ENCODE results near the gene BTLA.

BTLA gene

DNA sequence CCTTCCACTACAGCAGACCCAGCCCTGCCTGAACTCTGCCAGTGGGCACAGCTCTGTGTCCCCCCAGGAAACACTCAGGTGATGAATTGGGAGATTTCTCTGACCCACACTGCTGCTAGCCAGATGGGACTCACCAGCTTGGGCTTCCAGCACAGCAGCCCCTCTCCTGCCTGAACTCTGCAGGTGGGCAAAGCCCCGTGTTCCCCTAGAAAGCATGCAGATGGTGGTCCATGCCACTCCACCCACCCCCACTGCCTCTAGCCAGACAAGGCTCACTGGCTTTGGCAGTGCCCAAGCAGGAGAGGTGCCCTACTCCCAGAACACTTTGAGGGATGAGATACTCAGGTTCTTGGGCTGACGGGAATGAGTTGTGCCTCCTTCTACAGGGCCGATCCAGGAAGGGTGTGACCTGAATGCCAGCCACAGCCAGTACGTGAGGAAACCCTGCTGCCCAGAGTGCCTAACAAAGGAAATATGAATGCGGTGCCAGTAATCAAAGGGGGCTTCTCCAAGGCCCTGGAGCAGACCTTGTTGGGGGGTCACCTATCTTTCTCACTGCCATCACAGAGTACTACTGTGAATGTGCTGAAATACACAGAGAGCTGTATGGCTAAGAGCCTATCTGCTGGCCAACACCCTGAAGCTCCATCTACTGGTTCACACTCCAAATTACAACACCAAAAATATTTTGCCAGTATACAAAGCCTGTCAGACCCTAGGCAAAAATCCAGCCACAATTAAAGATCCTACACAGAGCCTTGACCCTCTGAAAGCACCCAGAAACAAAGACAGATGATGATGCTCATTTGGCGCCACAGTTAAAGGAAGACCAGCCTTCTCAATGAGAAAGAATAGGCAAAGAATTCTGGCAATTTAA is 61.9 kb downstream of the BTLA start:
- H3K27me3 ChIP-seq (ENCODE audit: low read length): no peaks in the 10 kb centered on the region
- H3K36me3 ChIP-seq (ENCODE audit: low read length): 0 out of 2 replicates have a peak, but pooled peaks cover 2% of the 10 kb centered on the region
- H3K9me2 ChIP-seq (replicated peaks; ENCODE audit: insufficient read depth, low read length): no peaks in the 10 kb centered on the region
- no peak overlapping the region for H3K4me2 ChIP-seq (ENCODE audit: low read depth, low read length, poor library complexity, severe bottlenecking)
- no peak overlapping the region for H3K27ac ChIP-seq (ENCODE audit: low read depth, low read length)
- no peaks in the 10 kb centered on the region for H3F3A ChIP-seq (ENCODE audit: insufficient read depth)
- H2AFZ ChIP-seq (ENCODE audit: low read depth, low read length, severe bottlenecking): peak overlapping the region; percentile 28
- no peaks in the 10 kb centered on the region for H4K20me1 ChIP-seq (ENCODE audit: low read depth, low read length)
- no peak overlapping the region for H3K4me3 ChIP-seq (ENCODE audit: insufficient read depth, low read length, poor library complexity, severe bottlenecking)
- no peaks in the 10 kb centered on the region for H3K79me2 ChIP-seq (ENCODE audit: insufficient read depth, low read length)
- H3K9me3 ChIP-seq (ENCODE audit: insufficient read depth, low read length): no peaks in the 10 kb centered on the region
- TF ChIP-seq, protein P1, sequence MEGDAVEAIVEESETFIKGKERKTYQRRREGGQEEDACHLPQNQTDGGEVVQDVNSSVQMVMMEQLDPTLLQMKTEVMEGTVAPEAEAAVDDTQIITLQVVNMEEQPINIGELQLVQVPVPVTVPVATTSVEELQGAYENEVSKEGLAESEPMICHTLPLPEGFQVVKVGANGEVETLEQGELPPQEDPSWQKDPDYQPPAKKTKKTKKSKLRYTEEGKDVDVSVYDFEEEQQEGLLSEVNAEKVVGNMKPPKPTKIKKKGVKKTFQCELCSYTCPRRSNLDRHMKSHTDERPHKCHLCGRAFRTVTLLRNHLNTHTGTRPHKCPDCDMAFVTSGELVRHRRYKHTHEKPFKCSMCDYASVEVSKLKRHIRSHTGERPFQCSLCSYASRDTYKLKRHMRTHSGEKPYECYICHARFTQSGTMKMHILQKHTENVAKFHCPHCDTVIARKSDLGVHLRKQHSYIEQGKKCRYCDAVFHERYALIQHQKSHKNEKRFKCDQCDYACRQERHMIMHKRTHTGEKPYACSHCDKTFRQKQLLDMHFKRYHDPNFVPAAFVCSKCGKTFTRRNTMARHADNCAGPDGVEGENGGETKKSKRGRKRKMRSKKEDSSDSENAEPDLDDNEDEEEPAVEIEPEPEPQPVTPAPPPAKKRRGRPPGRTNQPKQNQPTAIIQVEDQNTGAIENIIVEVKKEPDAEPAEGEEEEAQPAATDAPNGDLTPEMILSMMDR (IDR thresholded peaks at IDR 0.05; ENCODE audit: insufficient read depth, low read length, poor library complexity, severe bottlenecking): peak; percentile 29
- no peak for TF ChIP-seq EZH2phosphoT487 (conservative IDR thresholded peaks at IDR 0.05; ENCODE audit: low read length)
- no peak overlapping the region for H3K9ac ChIP-seq (ENCODE audit: low read length)

DNA sequence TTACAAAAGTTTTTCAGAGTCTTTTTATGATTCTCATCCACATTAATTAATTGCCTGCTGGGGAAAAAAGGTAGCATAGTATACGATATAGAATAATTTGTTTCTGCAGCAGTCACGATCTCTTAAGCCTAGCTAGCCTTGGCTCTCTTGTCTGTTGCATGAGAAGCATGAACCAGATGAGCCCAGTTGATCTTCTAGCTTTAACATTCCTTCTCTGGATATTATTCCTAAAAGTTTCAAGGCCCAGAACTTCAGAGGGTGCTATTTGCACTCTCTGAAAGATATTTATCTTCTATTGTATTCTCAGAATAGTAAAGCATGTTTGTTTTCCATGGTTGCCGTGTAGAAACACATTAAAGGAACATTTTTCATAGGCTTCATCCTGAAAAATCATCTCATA is 69.3 kb downstream of the BTLA start:
- H3K9me3 ChIP-seq (ENCODE audit: insufficient read depth, low read length): no peaks in the 10 kb centered on the region
- H3K9ac ChIP-seq (ENCODE audit: low read length): no peak overlapping the region
- no peak overlapping the region for H3K4me3 ChIP-seq (ENCODE audit: insufficient read depth, low read length, poor library complexity, severe bottlenecking)
- 0 out of 2 replicates have a peak, but pooled peaks cover 2% of the 10 kb centered on the region for H3K36me3 ChIP-seq (ENCODE audit: low read length)
- H3K4me2 ChIP-seq (ENCODE audit: low read depth, low read length, poor library complexity, severe bottlenecking): no peak overlapping the region
- no peaks in the 10 kb centered on the region for H3K79me2 ChIP-seq (ENCODE audit: insufficient read depth, low read length)
- H3K9me2 ChIP-seq (replicated peaks; ENCODE audit: insufficient read depth, low read length): no peaks in the 10 kb centered on the region
- TF ChIP-seq, protein P1 (IDR thresholded peaks at IDR 0.05; ENCODE audit: insufficient read depth, low read length, poor library complexity, severe bottlenecking): no peak
- TF ChIP-seq EZH2phosphoT487 (conservative IDR thresholded peaks at IDR 0.05; ENCODE audit: low read length): no peak
- no peaks in the 10 kb centered on the region for H3F3A ChIP-seq (ENCODE audit: insufficient read depth)
- H2AFZ ChIP-seq (ENCODE audit: low read depth, low read length, severe bottlenecking): no peak overlapping the region
- no peaks in the 10 kb centered on the region for H3K27me3 ChIP-seq (ENCODE audit: low read length)
- no peaks in the 10 kb centered on the region for H4K20me1 ChIP-seq (ENCODE audit: low read depth, low read length)
- H3K27ac ChIP-seq (ENCODE audit: low read depth, low read length): no peak overlapping the region

DNA sequence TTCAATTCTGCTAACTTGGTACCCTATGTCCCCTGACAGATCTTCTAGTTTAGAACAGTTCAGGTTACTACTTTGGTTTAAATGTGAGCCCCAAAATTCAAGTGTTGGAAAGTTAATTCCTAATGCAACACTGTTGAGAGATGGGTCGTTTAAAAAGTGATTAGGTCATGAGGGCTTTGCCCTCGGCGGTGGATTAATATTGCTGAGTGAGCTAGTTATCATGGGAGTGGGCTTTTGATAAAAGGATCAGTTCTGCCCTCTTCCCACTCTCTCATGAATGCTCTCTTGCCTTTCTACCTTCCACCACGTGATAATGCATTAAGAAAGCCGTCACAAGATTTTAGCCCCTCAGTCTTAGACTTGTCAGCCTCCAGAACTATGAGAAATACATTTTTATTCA is 72.1 kb downstream of the BTLA start:
- Histone ChIP-seq H3K4me2 (ENCODE audit: low read depth, low read length, poor library complexity, severe bottlenecking) (no peak overlapping the region), H3K36me3 (ENCODE audit: low read length) (no peaks in the 10 kb centered on the region), H3F3A (ENCODE audit: insufficient read depth) (no peaks in the 10 kb centered on the region)

More for the DNA sequence above, 72.1 kb downstream of the BTLA start:
- Histone ChIP-seq H3K9ac (ENCODE audit: low read length) (no peak overlapping the region), H4K20me1 (ENCODE audit: low read depth, low read length) (no peaks in the 10 kb centered on the region), H3K27me3 (ENCODE audit: low read length) (no peaks in the 10 kb centered on the region), H3K9me2 (replicated peaks; ENCODE audit: insufficient read depth, low read length) (no peaks in the 10 kb centered on the region), H3K4me3 (ENCODE audit: insufficient read depth, low read length, poor library complexity, severe bottlenecking) (no peak overlapping the region), H3K79me2 (ENCODE audit: insufficient read depth, low read length) (no peaks in the 10 kb centered on the region), H2AFZ (ENCODE audit: low read depth, low read length, severe bottlenecking) (no peak overlapping the region), H3K27ac (ENCODE audit: low read depth, low read length) (no peak overlapping the region), H3K9me3 (ENCODE audit: insufficient read depth, low read length) (no peaks in the 10 kb centered on the region)
- TF ChIP-seq, protein P1 (IDR thresholded peaks at IDR 0.05; ENCODE audit: insufficient read depth, low read length, poor library complexity, severe bottlenecking): no peak
- no peak for TF ChIP-seq EZH2phosphoT487 (conservative IDR thresholded peaks at IDR 0.05; ENCODE audit: low read length)
